ENCODE measurements around the gene EHD4. TPM values are rescaled to one million over a fixed set of nuclear protein-coding genes. Genes with fewer than 3 reads are reported as not detected.
A peak's percentile ranks its signal among the peaks of the same experiment; 100 is the strongest.

The EHD4 gene
- polyA plus RNA-seq, 1 of the 3 experiments (the other 2 are of a cell fraction) = 17.5 TPM

DNA sequence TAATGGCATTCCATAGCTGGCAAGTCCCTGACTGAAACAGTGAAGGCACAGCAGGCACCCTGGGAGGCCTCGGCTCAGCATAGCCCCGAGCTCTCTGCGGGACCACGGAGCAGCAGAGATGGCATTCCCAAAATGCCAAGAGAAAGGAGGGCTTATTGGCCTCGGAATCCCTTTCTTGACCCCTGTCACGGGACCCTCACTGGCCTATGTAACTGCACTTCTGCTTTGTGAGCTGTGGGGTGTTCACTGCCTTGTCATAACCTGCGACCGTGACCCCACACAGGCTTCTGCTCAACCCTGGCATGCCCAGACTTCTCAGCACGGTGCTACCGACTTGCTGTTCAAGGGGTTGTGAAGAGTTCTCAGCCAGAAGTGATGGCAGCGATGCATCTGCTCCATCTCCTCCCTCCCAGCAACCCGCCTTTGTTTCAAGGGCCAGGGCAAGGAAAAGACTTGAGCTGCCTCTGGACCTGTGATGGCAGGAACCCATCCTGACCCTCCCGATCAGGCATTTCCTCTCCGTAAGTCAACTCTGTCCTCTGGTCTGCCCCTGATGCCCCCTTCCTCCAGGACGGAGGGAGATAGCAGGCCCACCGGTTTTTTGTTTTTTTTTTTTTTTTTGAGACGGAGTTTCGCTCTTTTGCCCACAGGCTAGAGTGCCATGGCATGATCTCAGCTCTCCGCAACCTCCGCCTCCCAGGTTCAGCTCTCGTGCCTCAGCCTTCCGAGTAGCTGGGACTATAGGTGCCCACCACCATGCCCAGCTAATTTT, 30.5 kb downstream of the EHD4 start:
- H3K9me3 ChIP-seq = no peaks in the 10 kb centered on the region
- H3F3A ChIP-seq (replicated peaks; ENCODE audit: insufficient read depth) = peaks cover 30% of the 10 kb centered on the region
- ChIA-PET POLR2A (no interaction called here), CTCF (interaction anchor here (0.7 to 2.1 kb wide), 5 partner anchors 8 to 48 kb away, joined by 3 to 6 read pairs (median 4); no protein-coding TSS in a partner anchor)
- H3K27ac ChIP-seq (ENCODE audit: low read depth in 2 of 2, low read length in 1 of 2) = peak overlapping the region in 1 of 2 experiments; percentile 59; a peak in 2 of 4 replicates
- H3K4me3 ChIP-seq (ENCODE audit: low read depth in 2 of 2, low read length in 1 of 2) = no peak overlapping the region
- peaks cover 7 to 43% of the 10 kb centered on the region in 2 experiments; a peak in 3 of 4 replicates for H3K4me1 ChIP-seq (ENCODE audit: control insufficient read depth in 1 of 2, insufficient read depth in 2 of 2, low read depth in 1 of 2, low read length in 1 of 2)
- TF ChIP-seq, protein P1, sequence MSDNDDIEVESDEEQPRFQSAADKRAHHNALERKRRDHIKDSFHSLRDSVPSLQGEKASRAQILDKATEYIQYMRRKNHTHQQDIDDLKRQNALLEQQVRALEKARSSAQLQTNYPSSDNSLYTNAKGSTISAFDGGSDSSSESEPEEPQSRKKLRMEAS (IDR thresholded peaks at IDR 0.05; ENCODE audit: low read depth) = no peak
- TF ChIP-seq NFIC (IDR thresholded peaks at IDR 0.05; ENCODE audit: borderline replicate concordance) (no peak), FOXM1 (IDR thresholded peaks at IDR 0.05; ENCODE audit: low read depth) (no peak), NRF1 (IDR thresholded peaks at IDR 0.05; ENCODE audit: low read depth, low read length) (no peak), TEAD4 (IDR thresholded peaks at IDR 0.05; ENCODE audit: borderline replicate concordance, insufficient read depth) (no peak), EP300 (IDR thresholded peaks at IDR 0.05; ENCODE audit: borderline replicate concordance in 1 of 2, low read depth in 1 of 2, low read length in 1 of 2) (no peak), PBX3 (IDR thresholded peaks at IDR 0.05) (no peak), ZBTB33 (IDR thresholded peaks at IDR 0.05; ENCODE audit: borderline replicate concordance, low read depth) (no peak), CHD2 (IDR thresholded peaks at IDR 0.05; ENCODE audit: low read length, partially characterized antibody) (no peak), ELF1 (IDR thresholded peaks at IDR 0.05) (no peak), IRF3 (IDR thresholded peaks at IDR 0.05; ENCODE audit: low read depth, low read length) (no peak), GATA2 (CRISPR knock-in tag; IDR thresholded peaks at IDR 0.05) (no peak), RAD21 (IDR thresholded peaks at IDR 0.05; ENCODE audit: low read length) (no peak), RXRA (IDR thresholded peaks at IDR 0.05; ENCODE audit: borderline replicate concordance, low read depth) (no peak), FOXJ3 (CRISPR knock-in tag; IDR thresholded peaks at IDR 0.05) (no peak)
- TF ChIP-seq, protein P2, sequence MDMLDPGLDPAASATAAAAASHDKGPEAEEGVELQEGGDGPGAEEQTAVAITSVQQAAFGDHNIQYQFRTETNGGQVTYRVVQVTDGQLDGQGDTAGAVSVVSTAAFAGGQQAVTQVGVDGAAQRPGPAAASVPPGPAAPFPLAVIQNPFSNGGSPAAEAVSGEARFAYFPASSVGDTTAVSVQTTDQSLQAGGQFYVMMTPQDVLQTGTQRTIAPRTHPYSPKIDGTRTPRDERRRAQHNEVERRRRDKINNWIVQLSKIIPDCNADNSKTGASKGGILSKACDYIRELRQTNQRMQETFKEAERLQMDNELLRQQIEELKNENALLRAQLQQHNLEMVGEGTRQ (IDR thresholded peaks at IDR 0.05; ENCODE audit: borderline replicate concordance, low read depth, low read length) = no peak
- DNase-seq = no peak
- no peak overlapping the region for H3K4me2 ChIP-seq
- no peak overlapping the region for H2AFZ ChIP-seq (ENCODE audit: low read depth)
- peaks cover 39% of the 10 kb centered on the region; the same call in 1 of the 2 replicates for H3K79me2 ChIP-seq (ENCODE audit: insufficient read depth)
- H3K9me2 ChIP-seq = no peaks in the 10 kb centered on the region
- no peaks in the 10 kb centered on the region for H3K27me3 ChIP-seq (ENCODE audit: insufficient read depth)
- no peaks in the 10 kb centered on the region for H3K36me3 ChIP-seq (replicated peaks in 1 of 2; ENCODE audit: control insufficient read depth in 1 of 2, insufficient read depth in 2 of 2, low read length in 1 of 2)
- no peak overlapping the region for H3K9ac ChIP-seq
- 96% methylated on average over 20 of the region's 22 CpGs for WGBS (ENCODE audit: low lambda C conversion rate)
- no peaks in the 10 kb centered on the region for H4K20me1 ChIP-seq (ENCODE audit: insufficient read depth)

Measured in SK-N-SH (cell line).